SIG-M5 treated with dmso at 0.1 percent for 504 hours (cell line): Measurements from ENCODE around the gene ZSWIM1.

Source experiments
- DNase-seq: peaks from one replicate; lab custom pipeline; 2025; ENCODE audit not compliant: unreplicated experiment; lab: John Stamatoyannopoulos, UW

The ZSWIM1 gene

GRCh38 chr20:45880988-45881788, at the start of gene ZSWIM1:
ZSWIM1 (plus strand) TSS chr20:45881227; CDS start chr20:45882593, 1,366 bp downstream.
- DNase-seq, result peak; percentile 99

GRCh38 chr20:45832619-45833018, 48.4 kb upstream of the ZSWIM1 start:
- no peak for DNase-seq

- peak; percentile 84 for DNase-seq
These were observed 47.8 kb upstream of the ZSWIM1 start, which contains the start of gene SNX21 for GRCh38 chr20:45833030-45833882. SNX21 (plus strand) TSS chr20:45833799; CDS start chr20:45833920, 121 bp downstream.

- DNase-seq, result no peak
These were observed 46.9 kb upstream of the ZSWIM1 start for GRCh38 chr20:45833883-45834796.

GRCh38 chr20:45834797-45835161, 46.2 kb upstream of the ZSWIM1 start:
- DNase-seq, result no peak

- peak; percentile 35 for DNase-seq
These were observed 45.7 kb upstream of the ZSWIM1 start for GRCh38 chr20:45835329-45835765.

GRCh38 chr20:45835825-45836224, 45.2 kb upstream of the ZSWIM1 start:
- DNase-seq, result no peak

GRCh38 chr20:45836841-45837240, 44.2 kb upstream of the ZSWIM1 start:
- no peak for DNase-seq

GRCh38 chr20:45840700-45841198, 40.3 kb upstream of the ZSWIM1 start:
- DNase-seq, result no peak

- DNase-seq, result no peak
These were observed 39.5 kb upstream of the ZSWIM1 start for GRCh38 chr20:45841407-45842129.

GRCh38 chr20:45842169-45842812, 38.7 kb upstream of the ZSWIM1 start:
- peak; percentile 72 for DNase-seq

GRCh38 chr20:45843506-45843905, 37.5 kb upstream of the ZSWIM1 start:
- DNase-seq, result no peak

GRCh38 chr20:45845452-45845851, 35.6 kb upstream of the ZSWIM1 start:
- DNase-seq, result no peak

- no peak for DNase-seq
These were observed 32.6 kb upstream of the ZSWIM1 start for GRCh38 chr20:45848421-45848820.

- DNase-seq, result no peak
These were observed 32.0 kb upstream of the ZSWIM1 start for GRCh38 chr20:45848969-45849582.

- no peak for DNase-seq
These were observed 30.8 kb upstream of the ZSWIM1 start for GRCh38 chr20:45850238-45850637.

GRCh38 chr20:45850926-45851325, 30.1 kb upstream of the ZSWIM1 start:
- DNase-seq, result no peak

- DNase-seq, result no peak
These were observed 29.5 kb upstream of the ZSWIM1 start for GRCh38 chr20:45851501-45851900.

- DNase-seq, result no peak
These were observed 28.7 kb upstream of the ZSWIM1 start for GRCh38 chr20:45852326-45852725.
